MM.1S (cell line): ENCODE results near the gene TEX55.

Source experiments
- CTCF ChIP-seq: fragments of 300-600 bp; sonication (generic); IDR thresholded peaks from 2 replicates; pipeline ENCODE4 v1.5.1; 2016; ENCODE audit warnings: antibody characterized with exemption, low read length, mixed read lengths
- EZH2 ChIP-seq: fragments of 300-600 bp; sonication (generic); optimal IDR thresholded peaks from 2 replicates; pipeline ENCODE3; 2017; ENCODE audit warnings: low read depth, mild to moderate bottlenecking, antibody characterized with exemption, low read length, mixed read lengths
- EZH2phosphoT487 ChIP-seq: fragments of 300-600 bp; sonication (generic); IDR thresholded peaks from 2 replicates; pipeline ENCODE4 v1.6.1; 2018; ENCODE audit warnings: antibody characterized with exemption, low read length

- TF ChIP-seq CTCF (no peak), EZH2phosphoT487 (no peak), EZH2 (no peak)
Measured at GRCh38 chr3:119125342-119125741, 20.6 kb upstream of the TEX55 start.
